Body of pancreas (tissue), 4 donors: ENCODE measurements around the gene PRDM2.

Source experiments
- POLR2A ChIP-seq, 3 donors: fragments of 450-650 bp; IDR thresholded peaks; one replicate each; pipeline ENCODE4 v1.6.1; 2016; ENCODE audit warnings: antibody characterized with exemption in 3 of 3, mild to moderate bottlenecking in 2 of 3
- TF ChIP-seq, protein P1 (sequence below), 7 experiments: fragments of 450-650 bp in 4 of 7; fragments of 200-600 bp in 3 of 7; sonication (generic) in 3 of 7; IDR thresholded peaks; one replicate each; pipeline ENCODE4 v1.5.1; 2016 to 2019; ENCODE audit warnings: antibody characterized with exemption in 7 of 7

- TF ChIP-seq, protein P1, sequence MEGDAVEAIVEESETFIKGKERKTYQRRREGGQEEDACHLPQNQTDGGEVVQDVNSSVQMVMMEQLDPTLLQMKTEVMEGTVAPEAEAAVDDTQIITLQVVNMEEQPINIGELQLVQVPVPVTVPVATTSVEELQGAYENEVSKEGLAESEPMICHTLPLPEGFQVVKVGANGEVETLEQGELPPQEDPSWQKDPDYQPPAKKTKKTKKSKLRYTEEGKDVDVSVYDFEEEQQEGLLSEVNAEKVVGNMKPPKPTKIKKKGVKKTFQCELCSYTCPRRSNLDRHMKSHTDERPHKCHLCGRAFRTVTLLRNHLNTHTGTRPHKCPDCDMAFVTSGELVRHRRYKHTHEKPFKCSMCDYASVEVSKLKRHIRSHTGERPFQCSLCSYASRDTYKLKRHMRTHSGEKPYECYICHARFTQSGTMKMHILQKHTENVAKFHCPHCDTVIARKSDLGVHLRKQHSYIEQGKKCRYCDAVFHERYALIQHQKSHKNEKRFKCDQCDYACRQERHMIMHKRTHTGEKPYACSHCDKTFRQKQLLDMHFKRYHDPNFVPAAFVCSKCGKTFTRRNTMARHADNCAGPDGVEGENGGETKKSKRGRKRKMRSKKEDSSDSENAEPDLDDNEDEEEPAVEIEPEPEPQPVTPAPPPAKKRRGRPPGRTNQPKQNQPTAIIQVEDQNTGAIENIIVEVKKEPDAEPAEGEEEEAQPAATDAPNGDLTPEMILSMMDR (IDR thresholded peaks at IDR 0.05), result no peak
- no peak for TF ChIP-seq POLR2A (IDR thresholded peaks at IDR 0.05)
Observed at GRCh38 chr1:13723810-13724209, 23.8 kb downstream of the PRDM2 start.
